GM12878 (cell line): ENCODE results near the gene NKX2-8. TPM values are rescaled to one million over a fixed set of nuclear protein-coding genes. Genes with fewer than 3 reads are reported as not detected.
"Not testable (repeated sequence)": the region's sequence is repeated elsewhere in the genome, so short reads cannot be mapped to it uniquely, and the experiment has no call there.

Experiments used
- ATAC-seq: fragments of 200-7000 bp; cut with Tn5 transposase; 3 replicates; pipeline ENCODE4 v1.9.1; 2020; ENCODE audit warnings: mild to moderate bottlenecking, moderate library complexity
- BruUV-seq: library from RNA; stranded (reverse); fragments of 400-500 nt; replicated peaks from 2 replicates; lab custom pipeline; 2021; lab: Mats Ljungman, UMichigan
- CTCF ChIA-PET: fragments of 300-600 bp; sonication (Branson Sonifier 250); formaldehyde crosslinking; extraction: SDS; loops from one replicate; lab custom pipeline; 2021; ENCODE audit warnings: inconsistent platforms; lab: Yijun Ruan, JAX
- POLR2A ChIA-PET: fragments of 350-600 bp; formaldehyde crosslinking; extraction: SDS; loops from one replicate; lab custom pipeline; 2021; ENCODE audit warnings: inconsistent platforms; lab: Charles Lee
- RAD21 ChIA-PET: fragments of 300-600 bp; sonication (Branson Sonifier 250); formaldehyde crosslinking; loops from one replicate; lab custom pipeline; 2023; ENCODE audit warnings: antibody characterized with exemption; ENCODE audit not compliant: unreplicated experiment; lab: Charles Lee
- SMC1A ChIA-PET: fragments of 300-600 bp; sonication (Branson Sonifier 250); formaldehyde crosslinking; loops from one replicate; lab custom pipeline; 2023; ENCODE audit not compliant: unreplicated experiment, uncharacterized antibody; lab: Charles Lee
- DNase-seq: peaks from one replicate; pipeline ENCODE4 v3.0.0-alpha.2; 2011; ENCODE audit warnings: low read depth, low spot score
- FAIRE-seq: peaks from 3 replicates; lab custom pipeline; 2011; peaks lifted over from hg19 to GRCh38; lab: Jason Lieb, UNC
- H2AFZ ChIP-seq: 2 replicates; pipeline ENCODE4 v1.6.0; 2011; ENCODE audit warnings: low read depth, low read length, control low read depth; ENCODE audit not compliant: control insufficient read depth
- H3K27ac ChIP-seq: 2 replicates; pipeline ENCODE4 v1.5.1; 2011; ENCODE audit warnings: control low read depth; ENCODE audit not compliant: control insufficient read depth, insufficient read depth
- H3K27me3 ChIP-seq, 2 experiments: replicated peaks in 1 of 2; 2 replicates each; pipeline versions ENCODE4 v1.6.0 to v1.6.1; 2011; ENCODE audit warnings: low read length in 1 of 2; ENCODE audit not compliant: control insufficient read depth in 2 of 2, insufficient read depth in 2 of 2
- H3K36me3 ChIP-seq, 2 experiments: 2 replicates each; pipeline ENCODE4 v1.5.1; 2011; ENCODE audit warnings: low read length in 1 of 2; ENCODE audit not compliant: control insufficient read depth in 2 of 2, insufficient read depth in 2 of 2
- H3K4me1 ChIP-seq: 2 replicates; pipeline ENCODE4 v1.6.1; 2011; ENCODE audit warnings: mild to moderate bottlenecking, low read length, moderate library complexity, mixed read lengths; ENCODE audit not compliant: control insufficient read depth, insufficient read depth
- H3K4me2 ChIP-seq: 2 replicates; pipeline ENCODE4 v1.6.0; 2011; ENCODE audit warnings: control low read depth; ENCODE audit not compliant: control insufficient read depth, insufficient read depth
- H3K4me3 ChIP-seq: fragments of 200-600 bp; sonication (generic); 2 replicates; pipeline ENCODE4 v1.5.1; 2016
- H3K79me2 ChIP-seq: 2 replicates; pipeline ENCODE4 v1.6.0; 2011; ENCODE audit warnings: low read length; ENCODE audit not compliant: control insufficient read depth, insufficient read depth
- H3K9ac ChIP-seq: 2 replicates; pipeline ENCODE4 v1.8.0; 2011; ENCODE audit warnings: low read length, control low read depth, mixed read lengths; ENCODE audit not compliant: control insufficient read depth, insufficient read depth
- H3K9me3 ChIP-seq: replicated peaks from 3 replicates; pipeline ENCODE4 v1.5.1; 2011; ENCODE audit warnings: mild to moderate bottlenecking, low read length; ENCODE audit not compliant: control insufficient read depth, insufficient read depth
- H4K20me1 ChIP-seq: 2 replicates; pipeline ENCODE4 v1.6.0; 2011; ENCODE audit not compliant: control insufficient read depth, insufficient read depth
- CHD4 ChIP-seq: fragments of 200-600 bp; sonication (generic); IDR thresholded peaks from 2 replicates; pipeline ENCODE4 v1.6.1; 2016; ENCODE audit warnings: mild to moderate bottlenecking
- CTCF ChIP-seq, 3 experiments: IDR thresholded peaks in 2 of 3; conservative IDR thresholded peaks in 1 of 3; 2 replicates each; pipeline ENCODE4 v1.5.1; 2011; ENCODE audit warnings: low read depth in 3 of 3, low read length in 3 of 3, mild to moderate bottlenecking in 3 of 3, control low read depth in 2 of 3, moderate library complexity in 2 of 3, inconsistent platforms in 1 of 3, mixed read lengths in 1 of 3; ENCODE audit not compliant: control insufficient read depth in 2 of 3, insufficient read depth in 1 of 3; ENCODE audit errors: extremely low read depth in 1 of 3
- CUX1 ChIP-seq: IDR thresholded peaks from 2 replicates; pipeline ENCODE4 v1.6.1; 2012; ENCODE audit warnings: improper control_type of control experiment, low read depth, low read length; ENCODE audit not compliant: insufficient replicate concordance
- PAX5 ChIP-seq: IDR thresholded peaks from 2 replicates; pipeline ENCODE4 v1.6.1; 2011; ENCODE audit warnings: low read depth, low read length, borderline replicate concordance
- PML ChIP-seq: IDR thresholded peaks from 2 replicates; pipeline ENCODE4 v1.6.1; 2012; ENCODE audit warnings: low read length, inconsistent platforms
- POLR2AphosphoS2 ChIP-seq: IDR thresholded peaks from 2 replicates; pipeline ENCODE4 v1.6.1; 2011; ENCODE audit warnings: low read depth, mild to moderate bottlenecking, low read length, improper control_type of control experiment, moderate library complexity
- SPI1 ChIP-seq: IDR thresholded peaks from 2 replicates; pipeline ENCODE4 v1.6.1; 2011; ENCODE audit warnings: low read depth, mild to moderate bottlenecking, low read length, moderate library complexity, borderline replicate concordance; ENCODE audit not compliant: insufficient read depth
- TBL1XR1 ChIP-seq: IDR thresholded peaks from 2 replicates; pipeline ENCODE4 v1.6.1; 2012; ENCODE audit warnings: low read depth, low read length, improper control_type of control experiment
- TCF7 ChIP-seq: IDR thresholded peaks from 2 replicates; pipeline ENCODE4 v1.6.1; 2014; ENCODE audit warnings: antibody characterized with exemption, borderline replicate concordance
- ZBED1 ChIP-seq: IDR thresholded peaks from 2 replicates; pipeline ENCODE4 v1.6.1; 2016; ENCODE audit warnings: borderline replicate concordance
- ZZZ3 ChIP-seq: IDR thresholded peaks from 2 replicates; pipeline ENCODE4 v1.6.1; 2011; ENCODE audit warnings: low read depth; ENCODE audit not compliant: control insufficient read depth, insufficient read length
- WGBS: methylation state at CpG from one replicate; pipeline ENCODE4 v1.1.6; 2016; ENCODE audit warnings: low lambda C conversion rate; ENCODE audit not compliant: insufficient replicate concordance, insufficient coverage; ENCODE audit errors: missing lambda C conversion rate; 5-methylcytosine and 5-hydroxymethylcytosine counted together
- in situ Hi-C: fragments of 300-500 bp; cut with MboI; formaldehyde crosslinking; loops from 9 replicates; pipeline ENCODE4 v1.14.3; 2018; ENCODE audit warnings: mixed read lengths
- intact Hi-C: fragments of 100-400 bp; cut with micrococcal nuclease; formaldehyde crosslinking; loops from one replicate; pipeline ENCODE4 v1.14.2; 2022; ENCODE audit not compliant: unreplicated experiment
- polyA plus RNA-seq, 11 experiments: library from polyadenylated mRNA; depleted of rRNA in 4 of 11; unstranded in 6 of 11; stranded (reverse) in 5 of 11; fragments of >200 nt; fragmentation: Nextera tagmentation in 4 of 11; fragmentation: Illumina TruSeq in 1 of 11; extraction: Ambion mirVana in 4 of 11; extraction: Trizol in 1 of 11; gene quantifications; 1 replicate in 1 of 11; 2 replicates in 10 of 11; pipeline versions ENCODE4 v1.2.1 to v1.2.3, GENCODE V29; 2011 to 2016; ENCODE audit warnings: inconsistent platforms in 2 of 11, missing spikeins in 2 of 11, low read depth in 1 of 11
- total RNA-seq, 4 experiments: library from RNA; depleted of rRNA in 3 of 4; stranded (reverse); fragments of >200 nt in 3 of 4; fragmentation: Illumina TruSeq in 1 of 4; extraction: Trizol in 1 of 4; gene quantifications; 2 replicates each; pipeline versions ENCODE4 v1.2.1 to v1.2.3, GENCODE V29; 2013 to 2021

The NKX2-8 gene
- total and polyA plus RNA-seq, 10 of the 15 experiments (the other 5 are each of a cell fraction or from before 2014, with no cell fraction given) = not detected

GRCh38 chr14:36550899-36551298 is 31.5 kb downstream of the NKX2-8 start:
- Histone ChIP-seq H3K27me3 (no peaks in the 10 kb centered on the region), H3K36me3 (no peaks in the 10 kb centered on the region), H3K27ac (no peak overlapping the region), H3K4me1 (no peaks in the 10 kb centered on the region)
- DNase-seq = no peak
- BruUV-seq = no TSS peak
- in situ Hi-C loops (loop anchor here (10.0 kb wide), 2 partner anchors 604 to 666 kb away; no protein-coding TSS in a partner anchor), intact Hi-C loops (loop anchor here (5.0 kb wide), 1 partner anchor 596 kb away; no protein-coding TSS in a partner anchor)
- ChIA-PET RAD21 (no interaction called here), SMC1A (no interaction called here), POLR2A (no interaction called here)
- no peak for ATAC-seq
- TF ChIP-seq SPI1 (no peak), ZBED1 (no peak), TBL1XR1 (no peak), TCF7 (no peak), PML (no peak), POLR2AphosphoS2 (no peak), PAX5 (no peak), ZZZ3 (no peak), CUX1 (no peak), CTCF (IDR thresholded peaks at IDR 0.05 in 2 of 3, conservative IDR thresholded peaks at IDR 0.05 in 1 of 3; ENCODE audit: control insufficient read depth in 2 of 3, extremely low read depth in 1 of 3, insufficient read depth in 1 of 3, low read depth in 3 of 3, low read length in 3 of 3) (no peak), CHD4 (no peak)
- TF ChIP-seq, all 136 proteins: peak for 0
- Histone ChIP-seq H4K20me1 (no peaks in the 10 kb centered on the region), H3K79me2 (no peaks in the 10 kb centered on the region), H3K9me3 (no peaks in the 10 kb centered on the region), H3K9ac (no peak overlapping the region), H3K4me3 (no peak overlapping the region), H2AFZ (no peak overlapping the region), H3K4me2 (no peak overlapping the region)
- CTCF ChIA-PET = interaction anchor here (0.6 to 5.1 kb wide), 2 partner anchors 177 to 599 kb away, joined by 3 to 44 read pairs; no protein-coding TSS in a partner anchor
- FAIRE-seq = no peak
- 0% methylated on average over 1 of the region's 1 CpG for WGBS

GRCh38 chr14:36544280-36544679 is 38.1 kb downstream of the NKX2-8 start:
- BruUV-seq, H3K27me3 ChIP-seq, SMC1A ChIA-PET, H3K4me2 ChIP-seq, ATAC-seq, intact Hi-C loops, H4K20me1 ChIP-seq, H3K9ac ChIP-seq, H3K4me3 ChIP-seq, FAIRE-seq, H3K79me2 ChIP-seq, in situ Hi-C loops, RAD21 ChIA-PET, H3K36me3 ChIP-seq, H3K4me1 ChIP-seq, DNase-seq, H3K27ac ChIP-seq, H3K9me3 ChIP-seq, POLR2A ChIA-PET, H2AFZ ChIP-seq: not testable (repeated sequence)
- CTCF ChIA-PET = interaction anchor here (1.8 kb wide), 1 partner anchor 9 kb away, joined by 9 read pairs; no protein-coding TSS in a partner anchor
- WGBS = 67% methylated on average over 16 of the region's 16 CpGs
